H9 (cell line): Measurements from ENCODE around the gene OST4. TPM values are rescaled to one million over a fixed set of nuclear protein-coding genes. Genes with fewer than 3 reads are reported as not detected.

Source experiments
- DNase-seq: peaks from one replicate; pipeline ENCODE4 v3.0.0-alpha.2; 2017
- H2AFZ ChIP-seq: one replicate; pipeline ENCODE4 v1.6.1; 2013; ENCODE audit warnings: mild to moderate bottlenecking, low read length, control low read depth, moderate library complexity
- H2AK5ac ChIP-seq: 2 replicates; pipeline ENCODE4 v1.6.1; 2013; ENCODE audit warnings: low read length, control low read depth, mixed read lengths; ENCODE audit not compliant: insufficient read length
- H2BK120ac ChIP-seq: one replicate; pipeline ENCODE4 v1.6.1; 2013; ENCODE audit warnings: low read depth, mild to moderate bottlenecking, low read length, control low read depth, inconsistent platforms; ENCODE audit not compliant: poor library complexity, severe bottlenecking
- H2BK12ac ChIP-seq: 2 replicates; pipeline ENCODE4 v1.6.1; 2013; ENCODE audit warnings: low read length, control low read depth, mixed read lengths, low read depth; ENCODE audit not compliant: insufficient read length
- H2BK15ac ChIP-seq: 2 replicates; pipeline ENCODE4 v1.6.1; 2013; ENCODE audit warnings: low read depth, low read length, control low read depth
- H2BK20ac ChIP-seq: one replicate; pipeline ENCODE4 v1.6.1; 2013; ENCODE audit warnings: low read depth, mild to moderate bottlenecking, low read length, control low read depth, inconsistent platforms; ENCODE audit not compliant: poor library complexity, severe bottlenecking
- H2BK5ac ChIP-seq: 2 replicates; pipeline ENCODE4 v1.6.1; 2013; ENCODE audit warnings: low read length, control low read depth, mixed read lengths; ENCODE audit not compliant: insufficient read length
- H3K14ac ChIP-seq: 2 replicates; pipeline ENCODE4 v1.6.1; 2013; ENCODE audit warnings: low read length, control low read depth; ENCODE audit not compliant: insufficient read depth
- H3K18ac ChIP-seq: 2 replicates; pipeline ENCODE4 v1.6.1; 2013; ENCODE audit warnings: low read depth, mild to moderate bottlenecking, mixed read lengths, low read length, control low read depth; ENCODE audit not compliant: insufficient read length
- H3K23ac ChIP-seq: 2 replicates; pipeline ENCODE4 v1.6.1; 2013; ENCODE audit warnings: low read length, control low read depth, mixed read lengths, low read depth; ENCODE audit not compliant: insufficient read length
- H3K23me2 ChIP-seq: 2 replicates; pipeline ENCODE4 v1.6.1; 2013; ENCODE audit warnings: low read depth, mild to moderate bottlenecking, mixed read lengths, low read length, control low read depth; ENCODE audit not compliant: insufficient read length, poor library complexity, severe bottlenecking
- H3K27ac ChIP-seq: 2 replicates; pipeline ENCODE4 v1.5.1; 2013; ENCODE audit warnings: low read length, control low read depth, mixed read lengths, low read depth; ENCODE audit not compliant: insufficient read length
- H3K27me3 ChIP-seq: 2 replicates; pipeline ENCODE4 v1.6.1; 2013; ENCODE audit warnings: low read length, control low read depth, inconsistent platforms; ENCODE audit not compliant: insufficient read depth
- H3K4ac ChIP-seq: 2 replicates; pipeline ENCODE4 v1.6.1; 2013; ENCODE audit warnings: low read depth, mild to moderate bottlenecking, control low read depth, inconsistent platforms, low read length, moderate library complexity
- H3K4me1 ChIP-seq: 2 replicates; pipeline ENCODE4 v1.6.1; 2013; ENCODE audit warnings: low read length, control low read depth, inconsistent platforms; ENCODE audit not compliant: insufficient read depth
- H3K4me2 ChIP-seq: 2 replicates; pipeline ENCODE4 v1.6.1; 2013; ENCODE audit warnings: low read length, control low read depth, mixed read lengths; ENCODE audit not compliant: insufficient read length, insufficient read depth
- H3K56ac ChIP-seq: 2 replicates; pipeline ENCODE4 v1.6.1; 2013; ENCODE audit warnings: low read depth, mild to moderate bottlenecking, mixed read lengths, low read length, control low read depth; ENCODE audit not compliant: insufficient read length
- H3K79me1 ChIP-seq: 2 replicates; pipeline ENCODE4 v1.6.1; 2013; ENCODE audit warnings: low read depth, mild to moderate bottlenecking, moderate library complexity, low read length, control low read depth, inconsistent platforms; ENCODE audit not compliant: insufficient read depth, poor library complexity, severe bottlenecking
- H3K79me2 ChIP-seq: 2 replicates; pipeline ENCODE4 v1.6.1; 2013; ENCODE audit warnings: low read length, control low read depth, inconsistent platforms; ENCODE audit not compliant: insufficient read depth
- H3K9ac ChIP-seq: 2 replicates; pipeline ENCODE4 v1.6.1; 2013; ENCODE audit warnings: low read length, control low read depth, mixed read lengths; ENCODE audit not compliant: insufficient read length; ENCODE audit errors: extremely low read depth
- H3K9me3 ChIP-seq: one replicate; pipeline ENCODE4 v1.6.1; 2013; ENCODE audit warnings: low read depth, low read length, inconsistent platforms; ENCODE audit not compliant: control insufficient read depth
- H3T11ph ChIP-seq: one replicate; pipeline ENCODE4 v1.6.1; 2013; ENCODE audit warnings: mild to moderate bottlenecking, low read length, control low read depth, inconsistent platforms
- H4K20me1 ChIP-seq: one replicate; pipeline ENCODE4 v1.6.1; 2013; ENCODE audit not compliant: control insufficient read depth, insufficient read length, insufficient read depth
- H4K5ac ChIP-seq: 2 replicates; pipeline ENCODE4 v1.6.1; 2013; ENCODE audit warnings: low read depth, mild to moderate bottlenecking, mixed read lengths, low read length, control low read depth; ENCODE audit not compliant: insufficient read length
- H4K8ac ChIP-seq: replicated peaks from 2 replicates; pipeline ENCODE4 v1.6.1; 2013; ENCODE audit warnings: low read length, control low read depth, mixed read lengths, low read depth; ENCODE audit not compliant: insufficient read length
- H4K91ac ChIP-seq: 2 replicates; pipeline ENCODE4 v1.6.1; 2013; ENCODE audit warnings: low read depth, mild to moderate bottlenecking, moderate library complexity, mixed read lengths, low read length, control low read depth; ENCODE audit not compliant: insufficient read length
- H3K27ac Mint-ChIP-seq, 3 experiments: 2 replicates in 2 of 3; 3 replicates in 1 of 3; pipeline ENCODE4 v1.8.0; 2020 to 2021; ENCODE audit warnings: mixed read lengths in 3 of 3, mild to moderate bottlenecking in 1 of 3, moderate library complexity in 1 of 3
- H3K27me3 Mint-ChIP-seq: 2 replicates; pipeline ENCODE4 v1.8.0; 2021; ENCODE audit warnings: low read depth, mild to moderate bottlenecking, moderate library complexity, mixed read lengths
- H3K36me3 Mint-ChIP-seq, 3 experiments: 2 replicates in 2 of 3; 3 replicates in 1 of 3; pipeline ENCODE4 v1.8.0; 2020 to 2021; ENCODE audit warnings: low read depth in 3 of 3, mixed read lengths in 3 of 3; ENCODE audit not compliant: insufficient read depth in 1 of 3
- H3K4me1 Mint-ChIP-seq, 2 experiments: 2 replicates each; pipeline ENCODE4 v1.8.0; 2020; ENCODE audit warnings: mixed read lengths in 2 of 2
- H3K4me3 Mint-ChIP-seq, 2 experiments: 2 replicates in 1 of 2; 3 replicates in 1 of 2; pipeline ENCODE4 v1.8.0; 2020 to 2021; ENCODE audit warnings: mild to moderate bottlenecking in 2 of 2, mixed read lengths in 2 of 2, moderate library complexity in 1 of 2
- H3K9me3 Mint-ChIP-seq, 2 experiments: 2 replicates in 1 of 2; 3 replicates in 1 of 2; pipeline ENCODE4 v1.8.0; 2020; ENCODE audit warnings: mild to moderate bottlenecking in 2 of 2, mixed read lengths in 2 of 2, moderate library complexity in 1 of 2
- WGBS: extraction: QIAGEN DNeasy Blood & Tissue Kit; methylation state at CpG from one replicate; pipeline ENCODE4 v1.1.7; 2013; ENCODE audit warnings: missing lambda C conversion rate, low lambda C conversion rate, mixed read lengths; ENCODE audit not compliant: insufficient read length; ENCODE audit errors: extremely low coverage; 5-methylcytosine and 5-hydroxymethylcytosine counted together
- total RNA-seq: library from RNA; stranded (reverse); gene quantifications from 2 replicates; pipeline ENCODE4 v1.2.1, GENCODE V29; 2021
- TF ChIP-seq, protein P1 (sequence below): fragments of 200-600 bp; sonication (generic); conservative IDR thresholded peaks from 3 replicates; pipeline ENCODE4 v1.8.0; 2021; ENCODE audit warnings: antibody characterized with exemption, mild to moderate bottlenecking

Gene OST4
- total RNA-seq, 1 experiment from 2014 or later: 215 TPM

- Histone ChIP-seq H3K79me1 (no peaks in the 10 kb centered on the region), H2AFZ (no peak overlapping the region), H4K5ac (no peak overlapping the region), H3K23me2 (peaks cover 7% of the 10 kb centered on the region), H3K4ac (no peak overlapping the region), H3K4me1 (no peaks in the 10 kb centered on the region), H3K18ac (no peak overlapping the region), H2BK12ac (no peak overlapping the region), H2BK15ac (no peak overlapping the region), H2BK5ac (no peak overlapping the region), H2BK120ac (no peak overlapping the region), H4K8ac (no peak overlapping the region), H3T11ph (no peak overlapping the region), H3K14ac (no peak overlapping the region), H3K9ac (no peak overlapping the region), H3K27me3 (no peaks in the 10 kb centered on the region), H3K27ac (no peak overlapping the region), H3K56ac (no peak overlapping the region), H4K20me1 (peaks cover 4% of the 10 kb centered on the region), H3K79me2 (no peaks in the 10 kb centered on the region), H4K91ac (no peak overlapping the region), H3K23ac (no peak overlapping the region), H3K4me2 (no peak overlapping the region), H3K9me3 (no peaks in the 10 kb centered on the region), H2AK5ac (no peak overlapping the region), H2BK20ac (no peak overlapping the region)
- H3K27me3 Mint-ChIP-seq: no peaks in the 10 kb centered on the region
- no peak for DNase-seq
- peaks cover 24 to 82% (median 79%) of the 10 kb centered on the region in 3 experiments for H3K36me3 Mint-ChIP-seq
- no peak overlapping the region for H3K27ac Mint-ChIP-seq
- no peaks in the 10 kb centered on the region for H3K9me3 Mint-ChIP-seq
- no CpG with 5 or more reads among the region's 6 CpGs for WGBS
- H3K4me3 Mint-ChIP-seq: no peak overlapping the region
- peaks cover 10 to 15% of the 10 kb centered on the region in 2 experiments for H3K4me1 Mint-ChIP-seq
- TF ChIP-seq, protein P1, sequence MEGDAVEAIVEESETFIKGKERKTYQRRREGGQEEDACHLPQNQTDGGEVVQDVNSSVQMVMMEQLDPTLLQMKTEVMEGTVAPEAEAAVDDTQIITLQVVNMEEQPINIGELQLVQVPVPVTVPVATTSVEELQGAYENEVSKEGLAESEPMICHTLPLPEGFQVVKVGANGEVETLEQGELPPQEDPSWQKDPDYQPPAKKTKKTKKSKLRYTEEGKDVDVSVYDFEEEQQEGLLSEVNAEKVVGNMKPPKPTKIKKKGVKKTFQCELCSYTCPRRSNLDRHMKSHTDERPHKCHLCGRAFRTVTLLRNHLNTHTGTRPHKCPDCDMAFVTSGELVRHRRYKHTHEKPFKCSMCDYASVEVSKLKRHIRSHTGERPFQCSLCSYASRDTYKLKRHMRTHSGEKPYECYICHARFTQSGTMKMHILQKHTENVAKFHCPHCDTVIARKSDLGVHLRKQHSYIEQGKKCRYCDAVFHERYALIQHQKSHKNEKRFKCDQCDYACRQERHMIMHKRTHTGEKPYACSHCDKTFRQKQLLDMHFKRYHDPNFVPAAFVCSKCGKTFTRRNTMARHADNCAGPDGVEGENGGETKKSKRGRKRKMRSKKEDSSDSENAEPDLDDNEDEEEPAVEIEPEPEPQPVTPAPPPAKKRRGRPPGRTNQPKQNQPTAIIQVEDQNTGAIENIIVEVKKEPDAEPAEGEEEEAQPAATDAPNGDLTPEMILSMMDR: no peak
These were observed 33.4 kb downstream of the OST4 start for GRCh38 chr2:27038012-27038411.
